Measurements from ENCODE around the gene CA5A.
"Not testable (repeated sequence)": the region's sequence is repeated elsewhere in the genome, so short reads cannot be mapped to it uniquely, and the experiment has no call there.

CA5A gene

GRCh38 chr16:87914812-87915211 lies 21.5 kb downstream of the CA5A start:
- no peak overlapping the region for H3K4me3 ChIP-seq (ENCODE audit: low read length in 2 of 2)
- H3K27ac ChIP-seq (ENCODE audit: low read depth in 2 of 2, low read length in 2 of 2), result no peak overlapping the region
- no peaks in the 10 kb centered on the region for H3K36me3 ChIP-seq (ENCODE audit: control insufficient read depth in 2 of 2, insufficient read depth in 2 of 2, low read length in 2 of 2)
- no peaks in the 10 kb centered on the region for H3K4me1 ChIP-seq (ENCODE audit: control insufficient read depth in 2 of 2, insufficient read depth in 2 of 2, low read length in 2 of 2)
- no peaks in the 10 kb centered on the region for H3K9me3 ChIP-seq (ENCODE audit: control insufficient read depth in 2 of 2, low read length in 2 of 2)
- no peaks in the 10 kb centered on the region for H3K27me3 ChIP-seq (ENCODE audit: control insufficient read depth in 2 of 2, insufficient read depth in 2 of 2, low read length in 2 of 2)
- H3K9ac ChIP-seq (ENCODE audit: low read depth in 1 of 2, low read length in 2 of 2), result no peak overlapping the region

GRCh38 chr16:87914021-87914725 lies 22.2 kb downstream of the CA5A start:
- not testable (repeated sequence) for H3K9ac ChIP-seq (ENCODE audit: low read depth in 1 of 2, low read length in 2 of 2); H3K27me3 ChIP-seq (ENCODE audit: control insufficient read depth in 2 of 2, insufficient read depth in 2 of 2, low read length in 2 of 2); H3K9me3 ChIP-seq (ENCODE audit: control insufficient read depth in 2 of 2, low read length in 2 of 2); H3K36me3 ChIP-seq (ENCODE audit: control insufficient read depth in 2 of 2, insufficient read depth in 2 of 2, low read length in 2 of 2); H3K4me3 ChIP-seq (ENCODE audit: low read length in 2 of 2); H3K27ac ChIP-seq (ENCODE audit: low read depth in 2 of 2, low read length in 2 of 2); H3K4me1 ChIP-seq (ENCODE audit: control insufficient read depth in 2 of 2, insufficient read depth in 2 of 2, low read length in 2 of 2)

GRCh38 chr16:87912691-87913090 lies 23.6 kb downstream of the CA5A start:
- not testable (repeated sequence) for H3K4me3 ChIP-seq (ENCODE audit: low read length in 2 of 2); H3K36me3 ChIP-seq (ENCODE audit: control insufficient read depth in 2 of 2, insufficient read depth in 2 of 2, low read length in 2 of 2); H3K27ac ChIP-seq (ENCODE audit: low read depth in 2 of 2, low read length in 2 of 2); H3K4me1 ChIP-seq (ENCODE audit: control insufficient read depth in 2 of 2, insufficient read depth in 2 of 2, low read length in 2 of 2); H3K9ac ChIP-seq (ENCODE audit: low read depth in 1 of 2, low read length in 2 of 2); H3K9me3 ChIP-seq (ENCODE audit: control insufficient read depth in 2 of 2, low read length in 2 of 2); H3K27me3 ChIP-seq (ENCODE audit: control insufficient read depth in 2 of 2, insufficient read depth in 2 of 2, low read length in 2 of 2)

- not testable (repeated sequence) for H3K4me3 ChIP-seq (ENCODE audit: low read length in 2 of 2); H3K9me3 ChIP-seq (ENCODE audit: control insufficient read depth in 2 of 2, low read length in 2 of 2); H3K36me3 ChIP-seq (ENCODE audit: control insufficient read depth in 2 of 2, insufficient read depth in 2 of 2, low read length in 2 of 2); H3K4me1 ChIP-seq (ENCODE audit: control insufficient read depth in 2 of 2, insufficient read depth in 2 of 2, low read length in 2 of 2); H3K9ac ChIP-seq (ENCODE audit: low read depth in 1 of 2, low read length in 2 of 2); H3K27ac ChIP-seq (ENCODE audit: low read depth in 2 of 2, low read length in 2 of 2); H3K27me3 ChIP-seq (ENCODE audit: control insufficient read depth in 2 of 2, insufficient read depth in 2 of 2, low read length in 2 of 2)
These were observed 25.1 kb downstream of the CA5A start for GRCh38 chr16:87911106-87911763.

- not testable (repeated sequence) for H3K27ac ChIP-seq (ENCODE audit: low read depth in 2 of 2, low read length in 2 of 2); H3K9me3 ChIP-seq (ENCODE audit: control insufficient read depth in 2 of 2, low read length in 2 of 2); H3K4me3 ChIP-seq (ENCODE audit: low read length in 2 of 2); H3K36me3 ChIP-seq (ENCODE audit: control insufficient read depth in 2 of 2, insufficient read depth in 2 of 2, low read length in 2 of 2); H3K9ac ChIP-seq (ENCODE audit: low read depth in 1 of 2, low read length in 2 of 2); H3K4me1 ChIP-seq (ENCODE audit: control insufficient read depth in 2 of 2, insufficient read depth in 2 of 2, low read length in 2 of 2); H3K27me3 ChIP-seq (ENCODE audit: control insufficient read depth in 2 of 2, insufficient read depth in 2 of 2, low read length in 2 of 2)
These were observed 27.0 kb downstream of the CA5A start for GRCh38 chr16:87909203-87909935.

- not testable (repeated sequence) for H3K9ac ChIP-seq (ENCODE audit: low read depth in 1 of 2, low read length in 2 of 2); H3K4me3 ChIP-seq (ENCODE audit: low read length in 2 of 2); H3K27ac ChIP-seq (ENCODE audit: low read depth in 2 of 2, low read length in 2 of 2); H3K27me3 ChIP-seq (ENCODE audit: control insufficient read depth in 2 of 2, insufficient read depth in 2 of 2, low read length in 2 of 2); H3K36me3 ChIP-seq (ENCODE audit: control insufficient read depth in 2 of 2, insufficient read depth in 2 of 2, low read length in 2 of 2); H3K4me1 ChIP-seq (ENCODE audit: control insufficient read depth in 2 of 2, insufficient read depth in 2 of 2, low read length in 2 of 2); H3K9me3 ChIP-seq (ENCODE audit: control insufficient read depth in 2 of 2, low read length in 2 of 2)
These were observed 28.2 kb downstream of the CA5A start for GRCh38 chr16:87908101-87908500.

GRCh38 chr16:87905521-87905920 lies 30.8 kb downstream of the CA5A start:
- not testable (repeated sequence) for H3K4me3 ChIP-seq (ENCODE audit: low read length in 2 of 2); H3K27ac ChIP-seq (ENCODE audit: low read depth in 2 of 2, low read length in 2 of 2); H3K4me1 ChIP-seq (ENCODE audit: control insufficient read depth in 2 of 2, insufficient read depth in 2 of 2, low read length in 2 of 2); H3K27me3 ChIP-seq (ENCODE audit: control insufficient read depth in 2 of 2, insufficient read depth in 2 of 2, low read length in 2 of 2); H3K9ac ChIP-seq (ENCODE audit: low read depth in 1 of 2, low read length in 2 of 2); H3K36me3 ChIP-seq (ENCODE audit: control insufficient read depth in 2 of 2, insufficient read depth in 2 of 2, low read length in 2 of 2); H3K9me3 ChIP-seq (ENCODE audit: control insufficient read depth in 2 of 2, low read length in 2 of 2)

GRCh38 chr16:87904963-87905362 lies 31.4 kb downstream of the CA5A start:
- H3K27ac ChIP-seq (ENCODE audit: low read depth in 2 of 2, low read length in 2 of 2); H3K4me3 ChIP-seq (ENCODE audit: low read length in 2 of 2); H3K9ac ChIP-seq (ENCODE audit: low read depth in 1 of 2, low read length in 2 of 2); H3K9me3 ChIP-seq (ENCODE audit: control insufficient read depth in 2 of 2, low read length in 2 of 2); H3K36me3 ChIP-seq (ENCODE audit: control insufficient read depth in 2 of 2, insufficient read depth in 2 of 2, low read length in 2 of 2); H3K4me1 ChIP-seq (ENCODE audit: control insufficient read depth in 2 of 2, insufficient read depth in 2 of 2, low read length in 2 of 2); H3K27me3 ChIP-seq (ENCODE audit: control insufficient read depth in 2 of 2, insufficient read depth in 2 of 2, low read length in 2 of 2): not testable (repeated sequence)

- not testable (repeated sequence) for H3K36me3 ChIP-seq (ENCODE audit: control insufficient read depth in 2 of 2, insufficient read depth in 2 of 2, low read length in 2 of 2); H3K27me3 ChIP-seq (ENCODE audit: control insufficient read depth in 2 of 2, insufficient read depth in 2 of 2, low read length in 2 of 2); H3K27ac ChIP-seq (ENCODE audit: low read depth in 2 of 2, low read length in 2 of 2); H3K9me3 ChIP-seq (ENCODE audit: control insufficient read depth in 2 of 2, low read length in 2 of 2); H3K4me1 ChIP-seq (ENCODE audit: control insufficient read depth in 2 of 2, insufficient read depth in 2 of 2, low read length in 2 of 2); H3K4me3 ChIP-seq (ENCODE audit: low read length in 2 of 2); H3K9ac ChIP-seq (ENCODE audit: low read depth in 1 of 2, low read length in 2 of 2)
These were observed 35.8 kb downstream of the CA5A start for GRCh38 chr16:87900489-87900888.
